Coronary artery (tissue), 2 donors: Measurements from ENCODE around the gene SCAPER.

Experiments used
- DNase-seq: peaks from one replicate; pipeline ENCODE4 v3.0.0-alpha.2; 2017; ENCODE audit warnings: low spot score
- H3K27ac ChIP-seq, 2 donors: fragments of 200-600 bp; sonication (generic); one replicate each; pipeline ENCODE4 v1.5.1; 2016 to 2019
- H3K4me3 ChIP-seq: fragments of 200-600 bp; sonication (generic); 2 replicates; pipeline ENCODE4 v1.5.1; 2016; ENCODE audit warnings: mild to moderate bottlenecking, moderate library complexity
- TF ChIP-seq, protein P1 (sequence below): fragments of 200-600 bp; sonication (generic); IDR thresholded peaks from one replicate; pipeline ENCODE4 v1.5.1; 2019; ENCODE audit warnings: antibody characterized with exemption

SCAPER gene

DNA sequence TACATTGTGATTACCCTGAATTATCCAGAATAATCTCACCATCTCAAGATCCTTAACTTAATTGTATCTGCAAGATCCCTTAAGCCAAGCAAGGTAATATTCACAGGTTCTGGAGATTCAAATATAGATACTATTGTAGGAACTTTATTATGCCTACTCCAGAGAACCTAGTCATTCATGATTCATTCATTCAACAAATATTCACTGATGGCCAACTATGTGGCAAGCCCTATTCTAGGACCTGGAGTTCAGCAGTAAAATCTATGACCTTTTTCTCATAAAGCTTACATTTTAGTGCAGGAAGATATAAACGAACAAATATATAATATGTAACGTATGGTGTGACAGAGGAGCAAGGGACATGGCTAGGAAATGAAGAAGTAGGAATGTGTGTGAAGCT is 519.0 kb downstream of the SCAPER start:
- no peak overlapping the region for H3K27ac ChIP-seq
- no peak overlapping the region for H3K4me3 ChIP-seq
- DNase-seq = no peak
- TF ChIP-seq, protein P1, sequence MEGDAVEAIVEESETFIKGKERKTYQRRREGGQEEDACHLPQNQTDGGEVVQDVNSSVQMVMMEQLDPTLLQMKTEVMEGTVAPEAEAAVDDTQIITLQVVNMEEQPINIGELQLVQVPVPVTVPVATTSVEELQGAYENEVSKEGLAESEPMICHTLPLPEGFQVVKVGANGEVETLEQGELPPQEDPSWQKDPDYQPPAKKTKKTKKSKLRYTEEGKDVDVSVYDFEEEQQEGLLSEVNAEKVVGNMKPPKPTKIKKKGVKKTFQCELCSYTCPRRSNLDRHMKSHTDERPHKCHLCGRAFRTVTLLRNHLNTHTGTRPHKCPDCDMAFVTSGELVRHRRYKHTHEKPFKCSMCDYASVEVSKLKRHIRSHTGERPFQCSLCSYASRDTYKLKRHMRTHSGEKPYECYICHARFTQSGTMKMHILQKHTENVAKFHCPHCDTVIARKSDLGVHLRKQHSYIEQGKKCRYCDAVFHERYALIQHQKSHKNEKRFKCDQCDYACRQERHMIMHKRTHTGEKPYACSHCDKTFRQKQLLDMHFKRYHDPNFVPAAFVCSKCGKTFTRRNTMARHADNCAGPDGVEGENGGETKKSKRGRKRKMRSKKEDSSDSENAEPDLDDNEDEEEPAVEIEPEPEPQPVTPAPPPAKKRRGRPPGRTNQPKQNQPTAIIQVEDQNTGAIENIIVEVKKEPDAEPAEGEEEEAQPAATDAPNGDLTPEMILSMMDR = no peak

GRCh38 chr15:76384409-76384808 is 520.7 kb downstream of the SCAPER start:
- DNase-seq = no peak
- Histone ChIP-seq H3K27ac (no peak overlapping the region), H3K4me3 (no peak overlapping the region)
- TF ChIP-seq, protein P1 = no peak

DNA sequence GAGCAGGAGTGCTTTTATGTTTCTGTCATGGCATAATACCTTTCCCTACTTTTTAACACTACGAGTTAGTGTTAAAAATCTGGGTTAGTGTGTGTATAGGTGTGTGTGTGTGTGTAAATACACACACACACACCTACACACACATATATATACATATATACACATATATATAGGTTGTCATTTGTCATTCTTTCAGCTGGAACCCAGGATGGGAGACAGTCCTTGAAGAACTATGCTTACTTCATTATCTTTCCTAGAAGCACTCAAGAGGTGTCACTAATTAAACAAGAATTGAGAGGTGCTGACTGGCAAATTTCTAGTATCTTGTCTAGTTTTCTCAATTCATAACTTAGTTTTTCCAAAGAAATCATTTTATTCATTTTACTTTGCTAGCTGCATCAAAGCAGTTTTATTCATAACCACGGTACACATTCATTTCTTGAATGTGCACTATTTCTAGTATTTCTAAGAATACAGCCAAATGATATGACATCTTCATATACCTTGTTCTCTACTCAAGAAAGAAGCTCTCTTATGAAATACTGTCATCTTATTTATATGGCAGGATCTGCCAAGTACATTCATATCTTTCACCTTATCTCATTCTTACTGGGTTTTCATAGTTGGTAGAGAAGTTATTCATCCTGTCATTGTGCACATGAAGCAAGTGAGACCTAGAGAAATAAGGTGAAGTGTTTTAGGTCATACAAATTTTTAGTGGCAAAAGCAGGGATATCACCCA is 522.0 kb downstream of the SCAPER start:
- Histone ChIP-seq H3K4me3 (no peak overlapping the region), H3K27ac (no peak overlapping the region)
- no peak for DNase-seq
- TF ChIP-seq, protein P1 = no peak

DNA sequence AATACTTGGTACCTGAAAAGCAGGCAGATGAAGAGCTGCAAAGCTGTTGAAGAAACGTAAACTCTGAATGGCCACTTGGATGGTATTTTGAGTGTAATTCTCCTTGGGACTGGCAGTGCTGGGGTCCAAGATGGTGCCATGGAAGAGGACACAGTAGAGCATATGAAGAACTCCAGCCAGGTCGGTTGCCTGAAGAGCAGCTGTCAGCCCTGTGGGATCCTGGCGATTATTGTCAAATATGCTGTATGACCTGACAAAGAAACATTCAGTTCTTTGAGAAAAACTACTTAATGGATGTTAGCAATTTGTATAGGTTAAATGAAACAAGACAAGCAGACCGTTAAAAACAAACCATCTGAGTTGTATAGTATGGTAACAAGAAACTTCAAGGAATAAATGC is 523.8 kb downstream of the SCAPER start:
- no peak overlapping the region for H3K27ac ChIP-seq
- no peak overlapping the region for H3K4me3 ChIP-seq
- DNase-seq = no peak
- TF ChIP-seq, protein P1 = no peak

DNA sequence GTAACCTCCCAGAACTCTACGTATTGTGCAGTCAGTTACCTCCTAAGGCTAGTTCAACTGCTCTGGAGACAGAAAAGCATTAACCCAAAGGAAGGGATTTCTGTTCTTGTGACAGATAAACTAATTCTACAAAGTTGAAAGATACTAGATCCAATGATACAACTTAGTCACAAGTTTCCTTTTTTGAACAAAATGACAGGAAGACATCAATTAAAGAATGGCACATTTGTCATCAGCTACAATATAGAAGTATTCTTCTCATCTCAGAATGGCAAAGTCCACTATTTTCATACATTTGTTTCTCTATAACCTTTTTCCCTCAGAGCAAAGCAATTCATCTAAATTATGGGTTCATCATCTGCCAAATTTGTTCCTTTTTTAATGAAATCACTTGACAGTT is 524.9 kb downstream of the SCAPER start:
- Histone ChIP-seq H3K27ac (no peak overlapping the region), H3K4me3 (no peak overlapping the region)
- TF ChIP-seq, protein P1 = no peak
- DNase-seq = no peak

GRCh38 chr15:76378691-76379090 is 526.4 kb downstream of the SCAPER start:
- DNase-seq = no peak
- Histone ChIP-seq H3K4me3 (no peak overlapping the region), H3K27ac (no peak overlapping the region)
- TF ChIP-seq, protein P1 = no peak

GRCh38 chr15:76377751-76378150 is 527.4 kb downstream of the SCAPER start:
- no peak for DNase-seq
- Histone ChIP-seq H3K4me3 (no peak overlapping the region), H3K27ac (no peak overlapping the region)
- TF ChIP-seq, protein P1 = no peak
